HG02884 (cell line): ENCODE results near the gene MAP3K10.

Experiments used
- ATAC-seq: cut with Tn5 transposase; IDR thresholded peaks from one replicate; pipeline ENCODE4 v1.9.1; 2021; ENCODE audit warnings: mild to moderate bottlenecking, moderate library complexity; ENCODE audit not compliant: unreplicated experiment

The MAP3K10 gene

DNA sequence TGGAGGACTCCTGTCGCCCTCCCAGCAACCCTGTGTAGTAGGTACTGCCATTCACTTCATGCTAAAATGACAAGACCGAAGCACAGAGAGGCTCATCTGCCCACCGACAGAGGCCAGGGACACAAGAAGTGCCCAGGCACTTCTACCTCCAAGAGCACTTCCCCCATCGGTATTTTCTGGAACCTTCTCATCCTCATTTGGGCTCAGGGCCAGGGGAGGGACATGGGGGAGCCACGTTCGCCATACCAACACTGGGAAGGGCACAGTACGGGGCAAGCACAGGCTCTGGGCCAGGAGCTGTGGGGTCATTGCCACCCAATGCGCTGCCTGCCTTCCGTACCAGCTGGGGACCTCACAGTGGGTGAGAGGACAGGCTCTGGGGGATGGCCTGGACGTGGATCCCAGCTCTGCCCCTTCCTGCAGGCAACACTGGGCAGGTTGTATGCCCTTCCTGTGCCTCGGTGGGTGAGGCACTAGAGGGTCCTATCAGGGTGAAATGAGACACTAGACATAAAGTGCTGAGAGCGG is 56.6 kb downstream of the MAP3K10 start:
- ATAC-seq, result no peak

DNA sequence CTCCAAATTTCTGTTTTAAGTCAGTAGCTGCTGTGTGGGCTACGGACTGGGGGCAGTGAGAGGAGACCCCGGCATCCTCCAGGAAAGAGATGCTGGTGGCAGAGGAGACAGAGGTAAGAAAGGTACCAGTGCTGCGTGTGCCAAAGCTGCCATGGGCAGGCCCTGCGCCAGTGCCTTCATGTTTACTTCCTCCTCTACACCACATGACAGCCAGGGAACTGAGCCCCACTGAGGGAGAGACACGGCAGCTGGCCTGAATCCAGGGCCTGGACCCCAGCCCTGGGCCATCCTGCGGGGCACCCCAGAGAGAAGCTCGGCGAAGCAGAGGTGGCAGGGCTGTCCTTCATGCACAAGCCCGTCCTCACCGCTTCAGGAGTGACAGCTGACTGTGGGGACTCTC is 58.0 kb downstream of the MAP3K10 start:
- no peak for ATAC-seq

DNA sequence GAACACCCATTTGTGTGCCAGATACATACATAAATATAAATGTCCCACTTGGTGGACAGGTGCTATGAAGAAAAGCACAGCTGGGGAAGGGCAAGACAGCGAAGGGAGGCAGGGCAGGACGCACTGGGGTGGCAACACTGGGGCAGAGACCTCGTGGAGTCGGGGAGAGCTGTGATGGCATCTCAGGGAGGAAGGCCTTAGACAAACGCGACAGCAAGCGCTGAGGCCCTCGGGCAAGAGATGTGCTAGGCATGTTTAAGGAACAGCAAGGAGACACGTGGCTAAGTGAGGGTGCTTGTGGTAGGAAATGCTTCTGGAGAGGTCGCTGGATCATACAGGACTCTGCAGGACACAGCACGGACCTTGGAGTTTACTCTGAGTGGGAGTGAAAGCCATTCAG is 58.6 kb downstream of the MAP3K10 start:
- ATAC-seq, result no peak

DNA sequence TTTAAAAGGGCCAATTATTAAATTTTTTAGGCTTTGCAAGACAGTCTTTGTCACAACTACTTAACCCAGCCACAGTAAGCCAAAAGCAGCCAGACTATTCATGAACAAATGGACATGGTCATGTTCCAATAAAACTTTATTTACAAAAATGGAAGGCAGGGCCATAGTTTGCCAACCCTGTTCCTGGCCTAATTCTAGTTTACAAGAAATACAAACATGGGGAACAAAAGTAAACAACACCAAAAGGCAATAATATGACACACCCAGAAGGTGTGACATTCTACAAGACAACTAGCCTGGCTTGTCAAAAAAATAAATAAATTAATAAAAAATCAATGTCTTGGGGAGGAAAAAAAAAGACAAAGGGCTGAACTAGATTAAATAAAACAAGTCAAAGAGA is 60.0 kb downstream of the MAP3K10 start:
- no peak for ATAC-seq

GRCh38 chr19:40251991-40252390 is 60.8 kb downstream of the MAP3K10 start:
- ATAC-seq, result no peak

- no peak for ATAC-seq
Observed at GRCh38 chr19:40252395-40252794, 61.2 kb downstream of the MAP3K10 start.

- no peak for ATAC-seq
Observed at GRCh38 chr19:40253611-40254092, 62.4 kb downstream of the MAP3K10 start.

DNA sequence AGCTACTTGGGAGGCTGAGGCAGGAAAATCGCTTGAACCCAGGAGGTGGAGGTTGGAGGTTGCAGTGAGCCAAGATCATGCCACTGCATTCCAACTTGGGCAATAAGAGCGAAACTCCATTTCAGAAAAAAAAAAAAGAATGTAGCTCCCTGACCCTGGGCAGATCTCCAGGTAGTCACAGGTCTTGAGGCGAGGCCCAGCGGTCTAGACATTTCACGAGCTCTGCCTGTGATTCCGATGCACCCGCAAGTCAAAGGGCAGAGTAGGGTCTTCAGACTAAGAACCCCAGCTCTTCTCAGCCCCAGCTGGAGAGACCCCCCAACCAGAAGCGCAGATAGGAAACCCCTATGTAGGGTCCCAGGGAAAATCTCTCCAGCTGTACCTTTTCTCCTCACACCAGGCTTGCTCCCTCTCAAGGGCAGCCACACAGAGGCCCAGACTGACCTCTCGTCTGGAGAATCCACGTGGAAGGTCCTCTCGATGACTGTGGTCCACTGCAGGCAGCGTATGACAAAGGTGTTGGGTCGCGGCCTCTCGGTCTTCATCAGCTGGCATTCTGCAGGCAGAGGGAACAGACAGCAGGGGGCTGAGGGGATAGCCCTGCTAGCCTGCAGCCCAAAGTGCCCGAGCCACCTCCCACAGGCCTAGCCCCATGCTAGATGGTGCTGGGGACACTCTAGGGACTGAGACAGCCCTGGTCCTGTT is 63.6 kb downstream of the MAP3K10 start:
- no peak for ATAC-seq

- no peak for ATAC-seq
Observed at GRCh38 chr19:40255619-40256166, 64.5 kb downstream of the MAP3K10 start.

GRCh38 chr19:40256512-40256911 is 65.3 kb downstream of the MAP3K10 start:
- ATAC-seq, result no peak

DNA sequence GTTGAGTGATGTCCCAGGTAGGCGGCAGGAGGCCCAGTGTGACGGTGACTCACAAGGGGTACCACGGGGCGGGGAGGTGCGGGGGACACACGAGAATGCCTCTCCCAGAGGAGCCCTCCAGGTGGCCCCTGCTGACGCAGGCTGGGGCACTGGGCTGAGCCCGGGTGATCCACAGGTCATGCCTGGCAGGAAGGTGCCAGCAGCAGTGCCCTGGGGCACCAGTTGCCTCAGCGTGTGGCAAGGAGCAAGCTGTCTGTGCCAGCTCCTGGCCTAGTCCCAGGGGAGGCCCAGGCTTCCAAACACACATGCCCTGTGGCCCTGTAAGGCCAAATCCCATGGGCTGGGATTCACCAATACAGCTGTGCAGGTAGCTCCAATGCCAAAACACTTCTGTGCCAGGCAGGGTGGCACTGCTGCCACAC is 65.9 kb downstream of the MAP3K10 start:
- no peak for ATAC-seq

DNA sequence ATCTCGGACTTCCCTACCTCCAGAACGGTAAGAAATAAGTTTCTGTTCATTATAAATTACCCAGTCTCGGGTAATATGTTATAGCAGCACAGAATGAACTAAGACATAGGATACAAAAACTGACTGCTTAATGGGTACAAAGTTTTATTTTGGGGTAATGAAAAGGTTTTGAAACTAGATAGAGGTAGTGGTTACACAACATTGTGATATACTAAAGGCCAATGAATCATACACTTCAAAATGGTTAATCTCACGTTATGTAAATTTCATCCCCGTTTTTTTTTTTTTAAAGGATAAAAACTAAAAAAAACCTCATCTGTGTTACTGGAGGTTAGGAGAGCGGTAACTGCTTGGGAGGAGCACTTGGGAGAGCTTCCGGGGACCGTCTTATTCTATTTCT is 70.4 kb downstream of the MAP3K10 start:
- no peak for ATAC-seq

DNA sequence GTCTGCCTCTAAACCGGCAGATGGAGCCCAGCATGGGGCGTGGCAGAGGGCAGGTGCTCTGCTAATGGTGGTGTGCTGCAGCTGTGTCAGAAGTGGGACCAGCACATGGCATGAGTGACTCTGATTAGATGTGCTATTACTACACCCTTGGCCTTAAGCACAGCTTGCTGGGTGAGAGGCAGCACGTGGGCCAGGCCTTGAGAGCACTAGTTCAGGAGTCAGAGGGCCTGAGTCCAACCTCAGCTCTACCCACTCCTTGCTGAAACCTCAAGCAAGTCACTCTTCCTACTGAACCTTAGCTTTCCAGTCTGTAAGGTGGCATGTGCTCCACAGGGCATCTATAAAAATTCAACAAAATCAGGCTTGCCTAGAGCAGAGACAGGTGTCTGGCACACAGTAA is 71.2 kb downstream of the MAP3K10 start:
- no peak for ATAC-seq

DNA sequence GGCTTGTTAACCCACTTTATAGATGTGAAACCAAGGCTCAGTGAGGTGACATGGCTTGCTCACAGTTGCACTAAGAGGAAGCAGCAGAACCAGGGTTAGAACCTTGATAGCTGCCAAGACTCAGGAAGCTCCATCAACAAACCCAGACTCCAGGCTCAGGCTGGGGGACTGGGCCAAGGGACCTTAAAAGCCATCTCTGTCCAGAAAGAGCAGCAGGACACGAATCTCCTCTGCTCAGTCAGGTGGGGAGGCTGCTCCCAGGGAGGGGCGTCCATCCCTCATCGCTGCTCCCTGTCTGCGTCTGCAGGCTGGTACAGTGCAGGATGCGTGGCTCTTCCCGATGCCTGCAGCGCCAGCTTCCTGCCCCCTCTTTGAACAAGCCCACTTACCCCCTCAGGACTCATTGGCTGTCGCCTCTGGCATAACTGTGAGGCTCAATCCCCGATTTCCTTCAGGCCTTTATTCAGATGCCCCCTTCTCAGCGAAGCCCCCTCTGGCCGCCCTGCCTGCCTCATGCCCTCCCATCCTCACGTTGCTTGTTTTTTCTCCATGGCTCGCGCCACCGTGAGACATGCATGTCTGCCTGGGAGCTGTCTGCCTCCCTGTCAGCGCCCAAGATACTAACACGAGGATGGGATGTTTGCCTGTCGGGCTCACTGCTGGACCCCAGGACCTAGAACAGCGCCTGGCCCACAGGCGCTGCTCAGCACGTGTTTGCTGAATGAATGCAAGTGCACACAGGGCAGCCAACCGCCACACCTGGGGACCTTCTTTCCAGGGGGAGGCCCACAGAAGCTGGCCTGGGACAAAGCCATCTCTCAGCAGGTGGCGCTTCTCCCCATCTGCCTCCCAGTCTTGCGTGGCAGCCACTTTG is 72.5 kb downstream of the MAP3K10 start:
- no peak for ATAC-seq

GRCh38 chr19:40264314-40265054 is 73.3 kb downstream of the MAP3K10 start:
- no peak for ATAC-seq
